OCI-LY7 (cell line): ENCODE data around the gene BCKDHB. TPM values are rescaled to one million over a fixed set of nuclear protein-coding genes. Genes with fewer than 3 reads are reported as not detected.

ENCODE experiments used
- BruUV-seq: library from RNA; stranded (reverse); fragments of 400-500 nt; replicated peaks from 2 replicates; lab custom pipeline; 2021; lab: Mats Ljungman, UMichigan
- CTCF ChIA-PET: fragments of 300-600 bp; sonication (Branson Sonifier 250); formaldehyde crosslinking; loops from one replicate; lab custom pipeline; 2022; ENCODE audit warnings: antibody characterized with exemption; ENCODE audit not compliant: unreplicated experiment; lab: Charles Lee
- POLR2A ChIA-PET: fragments of 300-600 bp; sonication (Branson Sonifier 250); formaldehyde crosslinking; loops from one replicate; lab custom pipeline; 2022; ENCODE audit warnings: antibody characterized with exemption; lab: Charles Lee
- DNase-seq: peaks from one replicate; pipeline ENCODE4 v3.0.0-alpha.2; 2015; ENCODE audit warnings: low spot score
- H2AFZ ChIP-seq: fragments of 200-600 bp; sonication (generic), shearing (Covaris generic); 2 replicates; pipeline ENCODE4 v1.6.1; 2014; ENCODE audit warnings: mild to moderate bottlenecking, antibody characterized with exemption, low read length, moderate library complexity
- H3K27ac ChIP-seq: fragments of 200-600 bp; sonication (generic); 2 replicates; pipeline ENCODE4 v1.5.1; 2014; ENCODE audit warnings: mixed run types, low read depth, mild to moderate bottlenecking, moderate library complexity, low read length, inconsistent platforms; ENCODE audit not compliant: poor library complexity, severe bottlenecking
- H3K36me3 ChIP-seq: fragments of 200-600 bp; sonication (generic); 2 replicates; pipeline ENCODE4 v1.6.1; 2014; ENCODE audit warnings: mild to moderate bottlenecking, antibody characterized with exemption, low read length, moderate library complexity, mixed read lengths; ENCODE audit not compliant: insufficient read depth
- H3K4me1 ChIP-seq: fragments of 200-600 bp; sonication (generic); 2 replicates; pipeline ENCODE4 v1.5.1; 2014; ENCODE audit warnings: mild to moderate bottlenecking, low read length; ENCODE audit not compliant: insufficient read depth, poor library complexity, severe bottlenecking
- H3K4me2 ChIP-seq: fragments of 200-600 bp; sonication (generic); 2 replicates; pipeline ENCODE4 v1.6.1; 2014; ENCODE audit warnings: mild to moderate bottlenecking, low read length
- H3K4me3 ChIP-seq: fragments of 200-600 bp; sonication (generic); 2 replicates; pipeline ENCODE4 v1.5.1; 2014; ENCODE audit warnings: mild to moderate bottlenecking, low read depth, low read length; ENCODE audit not compliant: poor library complexity, severe bottlenecking
- H3K79me2 ChIP-seq: fragments of 200-600 bp; sonication (generic); 2 replicates; pipeline ENCODE4 v1.6.1; 2016; ENCODE audit warnings: low read depth, mild to moderate bottlenecking, low read length, moderate library complexity, mixed read lengths; ENCODE audit not compliant: insufficient read depth
- H3K9me2 ChIP-seq: fragments of 200-600 bp; sonication (generic); 2 replicates; pipeline ENCODE4 v1.6.1; 2016; ENCODE audit warnings: mild to moderate bottlenecking, low read length, mixed read lengths; ENCODE audit not compliant: insufficient read depth
- H3K9me3 ChIP-seq: fragments of 200-600 bp; sonication (generic); 2 replicates; pipeline ENCODE4 v1.6.1; 2014; ENCODE audit warnings: mild to moderate bottlenecking, mixed run types, low read length, mixed read lengths
- H4K20me1 ChIP-seq: fragments of 200-600 bp; sonication (generic); 2 replicates; pipeline ENCODE4 v1.6.1; 2014; ENCODE audit warnings: mild to moderate bottlenecking, antibody characterized with exemption, low read length, moderate library complexity, mixed read lengths; ENCODE audit not compliant: insufficient read depth
- EZH2phosphoT487 ChIP-seq: fragments of 200-600 bp; sonication (generic); IDR thresholded peaks from 2 replicates; pipeline ENCODE4 v1.6.1; 2018; ENCODE audit warnings: low read depth, borderline replicate concordance, mild to moderate bottlenecking, mixed run types, antibody characterized with exemption, low read length, moderate library complexity, mixed read lengths
- intact Hi-C: fragments of 100-400 bp; cut with micrococcal nuclease; formaldehyde crosslinking; loops from one replicate; pipeline ENCODE4 v1.10.0; 2022; ENCODE audit not compliant: unreplicated experiment
- total RNA-seq, 2 experiments: library from RNA; depleted of rRNA in 1 of 2; stranded (reverse); fragments of >200 nt in 1 of 2; shearing (Covaris generic) in 1 of 2; gene quantifications; 2 replicates each; pipeline ENCODE4 v1.2.3, GENCODE V29; 2014 to 2022
- TF ChIP-seq, protein P1 (sequence below): fragments of 200-600 bp; sonication (generic); conservative IDR thresholded peaks from 2 replicates; pipeline ENCODE4 v1.5.1; 2014; ENCODE audit warnings: mild to moderate bottlenecking, antibody characterized with exemption, low read length, moderate library complexity, mixed read lengths

Gene BCKDHB
- total RNA-seq, 2 experiments from 2014 or later, result 25.7 to 30.3 TPM

DNA sequence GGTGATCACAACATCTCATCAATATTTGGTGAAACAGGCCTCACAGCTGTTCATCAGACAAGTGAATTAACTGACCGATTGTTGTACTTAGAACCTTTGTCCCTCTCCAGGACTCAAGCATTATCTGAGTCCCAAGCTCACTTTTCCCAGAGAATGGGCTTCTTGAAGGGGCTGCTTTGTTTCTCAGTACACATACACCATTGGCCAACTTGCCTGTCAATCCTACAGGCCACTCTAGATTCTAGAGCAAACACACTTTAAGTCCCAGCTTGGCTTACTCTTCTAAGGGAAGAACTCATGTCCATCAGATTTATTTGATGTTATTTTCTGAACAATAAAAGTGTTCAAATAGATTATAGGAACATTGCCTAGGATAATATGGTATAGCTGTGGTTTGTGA lies 249.5 kb downstream of the BCKDHB start:
- Histone ChIP-seq H2AFZ (no peak overlapping the region), H3K4me2 (no peak overlapping the region), H3K79me2 (no peaks in the 10 kb centered on the region), H3K27ac (no peak overlapping the region), H4K20me1 (no peaks in the 10 kb centered on the region), H3K9me3 (no peaks in the 10 kb centered on the region), H3K4me3 (no peak overlapping the region), H3K36me3 (no peaks in the 10 kb centered on the region), H3K9me2 (no peaks in the 10 kb centered on the region), H3K4me1 (no peaks in the 10 kb centered on the region)
- DNase-seq, result no peak
- ChIA-PET CTCF (no interaction called here), POLR2A (no interaction called here)
- TF ChIP-seq, protein P1, sequence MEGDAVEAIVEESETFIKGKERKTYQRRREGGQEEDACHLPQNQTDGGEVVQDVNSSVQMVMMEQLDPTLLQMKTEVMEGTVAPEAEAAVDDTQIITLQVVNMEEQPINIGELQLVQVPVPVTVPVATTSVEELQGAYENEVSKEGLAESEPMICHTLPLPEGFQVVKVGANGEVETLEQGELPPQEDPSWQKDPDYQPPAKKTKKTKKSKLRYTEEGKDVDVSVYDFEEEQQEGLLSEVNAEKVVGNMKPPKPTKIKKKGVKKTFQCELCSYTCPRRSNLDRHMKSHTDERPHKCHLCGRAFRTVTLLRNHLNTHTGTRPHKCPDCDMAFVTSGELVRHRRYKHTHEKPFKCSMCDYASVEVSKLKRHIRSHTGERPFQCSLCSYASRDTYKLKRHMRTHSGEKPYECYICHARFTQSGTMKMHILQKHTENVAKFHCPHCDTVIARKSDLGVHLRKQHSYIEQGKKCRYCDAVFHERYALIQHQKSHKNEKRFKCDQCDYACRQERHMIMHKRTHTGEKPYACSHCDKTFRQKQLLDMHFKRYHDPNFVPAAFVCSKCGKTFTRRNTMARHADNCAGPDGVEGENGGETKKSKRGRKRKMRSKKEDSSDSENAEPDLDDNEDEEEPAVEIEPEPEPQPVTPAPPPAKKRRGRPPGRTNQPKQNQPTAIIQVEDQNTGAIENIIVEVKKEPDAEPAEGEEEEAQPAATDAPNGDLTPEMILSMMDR, result no peak
- intact Hi-C loops, result no loop called here
- BruUV-seq, result no TSS peak

- ChIA-PET CTCF (no interaction called here), POLR2A (interaction anchor here (0.5 kb wide), 1 partner anchor 202 kb away, joined by 3 read pairs; no protein-coding TSS in a partner anchor)
- H3K36me3 ChIP-seq, result no peaks in the 10 kb centered on the region
- no peak overlapping the region for H3K4me2 ChIP-seq
- intact Hi-C loops, result no loop called here
- DNase-seq, result no peak
- no peak overlapping the region for H2AFZ ChIP-seq
- no peak for TF ChIP-seq EZH2phosphoT487
- TF ChIP-seq, protein P1, result no peak
- no peak overlapping the region for H3K4me3 ChIP-seq
- no peaks in the 10 kb centered on the region for H3K4me1 ChIP-seq
- BruUV-seq, result no TSS peak
- no peaks in the 10 kb centered on the region for H3K9me3 ChIP-seq
- no peaks in the 10 kb centered on the region for H4K20me1 ChIP-seq
- H3K79me2 ChIP-seq, result no peaks in the 10 kb centered on the region
- H3K9me2 ChIP-seq, result no peaks in the 10 kb centered on the region
- no peak overlapping the region for H3K27ac ChIP-seq
These were observed 250.1 kb downstream of the BCKDHB start for GRCh38 chr6:80356545-80356944.

DNA sequence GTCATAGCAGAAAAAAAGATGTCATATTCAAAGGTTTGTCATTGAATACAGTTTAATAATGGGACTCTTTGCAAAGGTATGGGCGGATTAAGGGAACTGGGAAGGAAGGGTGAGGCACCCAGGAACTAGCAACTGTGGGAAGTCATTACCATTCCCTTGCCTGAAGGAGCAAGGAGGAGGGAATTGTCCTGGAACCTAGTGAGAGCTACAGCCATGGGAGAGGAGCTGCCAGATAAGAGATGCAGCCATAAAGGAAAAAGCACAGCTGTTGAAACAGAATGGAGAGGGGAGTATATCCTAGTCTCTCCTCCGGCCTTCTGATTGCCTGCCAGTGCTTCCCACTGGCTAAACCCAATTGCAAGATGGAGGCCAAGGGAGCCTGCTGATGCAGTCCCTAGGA lies 250.6 kb downstream of the BCKDHB start:
- intact Hi-C loops, result no loop called here
- DNase-seq, result no peak
- Histone ChIP-seq H3K27ac (no peak overlapping the region), H3K9me3 (no peaks in the 10 kb centered on the region), H3K4me2 (no peak overlapping the region), H2AFZ (no peak overlapping the region), H3K79me2 (no peaks in the 10 kb centered on the region), H3K9me2 (no peaks in the 10 kb centered on the region), H3K4me3 (no peak overlapping the region), H3K4me1 (no peaks in the 10 kb centered on the region), H3K36me3 (no peaks in the 10 kb centered on the region), H4K20me1 (no peaks in the 10 kb centered on the region)
- BruUV-seq, result no TSS peak
- POLR2A ChIA-PET, result interaction anchor here (0.5 kb wide), 1 partner anchor 202 kb away, joined by 3 read pairs; no protein-coding TSS in a partner anchor
- CTCF ChIA-PET, result no interaction called here
- TF ChIP-seq, protein P1, result no peak
- no peak for TF ChIP-seq EZH2phosphoT487
